CD14-positive monocyte (primary cell): ENCODE data around the gene NUS1. TPM values are rescaled to one million over a fixed set of nuclear protein-coding genes. Genes with fewer than 3 reads are reported as not detected.
A peak's percentile ranks its signal among the peaks of the same experiment; 100 is the strongest.
"Not testable (repeated sequence)": the region's sequence is repeated elsewhere in the genome, so short reads cannot be mapped to it uniquely, and the experiment has no call there.

Experiments used
- DNase-seq, 3 donors: peaks; one replicate each; pipeline ENCODE4 v3.0.0-alpha.2; 2011 to 2022
- H2AFZ ChIP-seq: 2 replicates; pipeline ENCODE4 v1.6.0; 2012; ENCODE audit warnings: mild to moderate bottlenecking, low read depth, low read length, inconsistent platforms; ENCODE audit not compliant: insufficient read depth, poor library complexity, severe bottlenecking
- H3K27ac ChIP-seq, 2 donors: 1 replicate in 1 of 2; 2 replicates in 1 of 2; pipeline ENCODE4 v1.5.1; 2012 to 2013; ENCODE audit warnings: low read length in 2 of 2, control low read depth in 1 of 2, inconsistent platforms in 1 of 2, low read depth in 1 of 2, mild to moderate bottlenecking in 1 of 2
- H3K27me3 ChIP-seq, 2 donors: one replicate each; pipeline versions ENCODE4 v1.6.0 to v1.6.1; 2011 to 2013; ENCODE audit warnings: low read length in 2 of 2; ENCODE audit not compliant: control insufficient read depth in 2 of 2, insufficient read depth in 2 of 2
- H3K36me3 ChIP-seq, 2 donors: replicated peaks in 1 of 2; 1 replicate in 1 of 2; 2 replicates in 1 of 2; pipeline versions ENCODE4 v1.5.1 to v1.6.1; 2012 to 2013; ENCODE audit warnings: low read length in 2 of 2, control low read depth in 1 of 2, inconsistent platforms in 1 of 2, mild to moderate bottlenecking in 1 of 2; ENCODE audit not compliant: insufficient read depth in 2 of 2, control insufficient read depth in 1 of 2
- H3K4me1 ChIP-seq, 2 donors: 1 replicate in 1 of 2; 2 replicates in 1 of 2; pipeline versions ENCODE4 v1.5.1 to v1.6.1; 2012 to 2013; ENCODE audit warnings: low read length in 2 of 2, control low read depth in 1 of 2, inconsistent platforms in 1 of 2, mild to moderate bottlenecking in 1 of 2, moderate library complexity in 1 of 2; ENCODE audit not compliant: insufficient read depth in 2 of 2, control insufficient read depth in 1 of 2
- H3K4me2 ChIP-seq: replicated peaks from 2 replicates; pipeline ENCODE3; 2012; ENCODE audit warnings: low read length, moderate library complexity, mild to moderate bottlenecking; ENCODE audit not compliant: poor library complexity, severe bottlenecking; ENCODE audit errors: extremely low read depth
- H3K4me3 ChIP-seq, 3 experiments: fragments of 200-600 bp in 1 of 3; sonication (generic) in 1 of 3; replicated peaks in 1 of 3; 1 replicate in 2 of 3; 2 replicates in 1 of 3; pipeline ENCODE4 v1.5.1; 2011 to 2013; ENCODE audit warnings: low read length in 3 of 3, mild to moderate bottlenecking in 3 of 3, control low read depth in 2 of 3, low read depth in 2 of 3, inconsistent platforms in 1 of 3, moderate library complexity in 1 of 3
- H3K79me2 ChIP-seq: 2 replicates; pipeline ENCODE4 v1.6.0; 2012; ENCODE audit warnings: mild to moderate bottlenecking, control low read depth, inconsistent platforms, low read length, moderate library complexity; ENCODE audit not compliant: insufficient read depth
- H3K9ac ChIP-seq: 2 replicates; pipeline ENCODE4 v1.6.0; 2017; ENCODE audit warnings: low read length, mild to moderate bottlenecking; ENCODE audit not compliant: insufficient read depth, poor library complexity, severe bottlenecking
- H3K9me3 ChIP-seq, 2 donors: replicated peaks in 1 of 2; 1 replicate in 1 of 2; 2 replicates in 1 of 2; pipeline versions ENCODE4 v1.5.1 to v1.6.1; 2012 to 2013; ENCODE audit warnings: low read length in 2 of 2, control low read depth in 1 of 2; ENCODE audit not compliant: control insufficient read depth in 1 of 2, insufficient read depth in 1 of 2
- H4K20me1 ChIP-seq: 2 replicates; pipeline ENCODE4 v1.6.0; 2012; ENCODE audit warnings: mild to moderate bottlenecking, low read length, control low read depth, moderate library complexity; ENCODE audit not compliant: insufficient read depth
- H3K27ac Mint-ChIP-seq, 7 donors: one replicate each; pipeline ENCODE4 v1.8.0; 2020; ENCODE audit warnings: mild to moderate bottlenecking in 7 of 7, mixed read lengths in 7 of 7, moderate library complexity in 6 of 7, inconsistent platforms in 2 of 7
- H3K27me3 Mint-ChIP-seq, 3 donors: one replicate each; pipeline ENCODE4 v1.8.0; 2021 to 2022; ENCODE audit warnings: low read depth in 3 of 3, mild to moderate bottlenecking in 3 of 3, mixed read lengths in 3 of 3, moderate library complexity in 3 of 3, inconsistent platforms in 1 of 3
- H3K36me3 Mint-ChIP-seq, 2 donors: one replicate each; pipeline ENCODE4 v1.8.0; 2020; ENCODE audit warnings: mixed read lengths in 2 of 2, inconsistent platforms in 1 of 2, mild to moderate bottlenecking in 1 of 2
- H3K4me1 Mint-ChIP-seq: one replicate; pipeline ENCODE4 v1.8.0; 2020; ENCODE audit warnings: mild to moderate bottlenecking, mixed read lengths
- H3K4me3 Mint-ChIP-seq, 2 donors: one replicate each; pipeline ENCODE4 v1.8.0; 2020; ENCODE audit warnings: mild to moderate bottlenecking in 2 of 2, mixed read lengths in 2 of 2, moderate library complexity in 1 of 2
- H3K9me3 Mint-ChIP-seq, 7 donors: one replicate each; pipeline ENCODE4 v1.8.0; 2020 to 2022; ENCODE audit warnings: mixed read lengths in 7 of 7, mild to moderate bottlenecking in 6 of 7, moderate library complexity in 6 of 7, inconsistent platforms in 2 of 7
- WGBS: methylation state at CpG from one replicate; pipeline ENCODE4 v1.1.5; 2013; ENCODE audit warnings: missing lambda C conversion rate; ENCODE audit not compliant: insufficient coverage; 5-methylcytosine and 5-hydroxymethylcytosine counted together
- intact Hi-C, 2 donors: fragments of 100-400 bp; cut with micrococcal nuclease; formaldehyde crosslinking; loops; one replicate each; pipeline versions ENCODE4 v1.15.0 to v1.15.1; 2023
- polyA plus RNA-seq, 3 donors: library from polyadenylated mRNA; depleted of rRNA in 1 of 3; unstranded in 2 of 3; stranded (reverse) in 1 of 3; fragments of 300-500 nt in 2 of 3; fragments of >200 nt in 1 of 3; fragmentation: Illumina TruSeq in 2 of 3; gene quantifications; 1 replicate in 2 of 3; 2 replicates in 1 of 3; pipeline ENCODE4 v1.2.3, GENCODE V29; 2012 to 2021
- TF ChIP-seq, protein P1 (sequence below): fragments of 200-600 bp; IDR thresholded peaks from one replicate; pipeline ENCODE4 v1.8.0; 2022; ENCODE audit warnings: antibody characterized with exemption, mild to moderate bottlenecking

Gene NUS1
- polyA plus RNA-seq, 3 donors = 8.7 to 16.8 (median 15.6) TPM

DNA sequence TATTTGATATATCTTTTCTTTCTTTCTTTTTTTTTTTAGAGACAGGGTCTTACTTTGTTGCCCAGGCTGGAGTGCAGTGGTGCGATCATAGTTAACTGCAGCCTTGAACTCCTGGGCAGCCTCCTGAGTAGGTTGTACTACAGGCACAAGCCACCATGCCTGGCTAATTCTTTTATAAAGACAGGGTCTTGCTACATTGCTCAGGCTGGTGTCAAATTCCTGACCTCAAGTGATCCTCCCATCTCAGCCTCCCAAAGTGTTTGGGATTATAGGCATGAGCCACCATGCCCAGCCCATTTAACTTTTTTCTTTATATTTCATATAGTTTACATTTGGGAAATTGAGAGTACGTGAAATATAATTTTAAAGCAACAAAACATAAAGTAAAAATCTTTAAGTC, 10.1 kb downstream of the NUS1 start:
- intact Hi-C loops = no loop called here
- no CpG with 5 or more reads among the region's 2 CpGs for WGBS
- peaks cover 88% of the 10 kb centered on the region for H4K20me1 ChIP-seq
- H3K79me2 ChIP-seq = peaks cover 99% of the 10 kb centered on the region
- H3K4me2 ChIP-seq = no peak overlapping the region
- H3K4me1 ChIP-seq = peaks cover 29 to 57% of the 10 kb centered on the region in 2 donors
- peaks cover 7 to 12% of the 10 kb centered on the region in 2 donors for H3K36me3 Mint-ChIP-seq
- no peaks in the 10 kb centered on the region for H3K9me3 Mint-ChIP-seq
- H3K27ac Mint-ChIP-seq = peak overlapping the region in 5 of 7 donors; percentile 18 to 89 (median 69)
- H3K9me3 ChIP-seq = no peaks in the 10 kb centered on the region
- no peaks in the 10 kb centered on the region for H3K27me3 ChIP-seq
- H3K27me3 Mint-ChIP-seq = no peaks in the 10 kb centered on the region
- H2AFZ ChIP-seq = no peak overlapping the region
- no peak overlapping the region for H3K27ac ChIP-seq
- no peak for DNase-seq
- H3K4me3 Mint-ChIP-seq = no peak overlapping the region
- no peak overlapping the region for H3K9ac ChIP-seq
- H3K4me3 ChIP-seq = no peak overlapping the region
- H3K36me3 ChIP-seq = peaks cover 0 to 5% of the 10 kb centered on the region in 2 donors
- TF ChIP-seq, protein P1, sequence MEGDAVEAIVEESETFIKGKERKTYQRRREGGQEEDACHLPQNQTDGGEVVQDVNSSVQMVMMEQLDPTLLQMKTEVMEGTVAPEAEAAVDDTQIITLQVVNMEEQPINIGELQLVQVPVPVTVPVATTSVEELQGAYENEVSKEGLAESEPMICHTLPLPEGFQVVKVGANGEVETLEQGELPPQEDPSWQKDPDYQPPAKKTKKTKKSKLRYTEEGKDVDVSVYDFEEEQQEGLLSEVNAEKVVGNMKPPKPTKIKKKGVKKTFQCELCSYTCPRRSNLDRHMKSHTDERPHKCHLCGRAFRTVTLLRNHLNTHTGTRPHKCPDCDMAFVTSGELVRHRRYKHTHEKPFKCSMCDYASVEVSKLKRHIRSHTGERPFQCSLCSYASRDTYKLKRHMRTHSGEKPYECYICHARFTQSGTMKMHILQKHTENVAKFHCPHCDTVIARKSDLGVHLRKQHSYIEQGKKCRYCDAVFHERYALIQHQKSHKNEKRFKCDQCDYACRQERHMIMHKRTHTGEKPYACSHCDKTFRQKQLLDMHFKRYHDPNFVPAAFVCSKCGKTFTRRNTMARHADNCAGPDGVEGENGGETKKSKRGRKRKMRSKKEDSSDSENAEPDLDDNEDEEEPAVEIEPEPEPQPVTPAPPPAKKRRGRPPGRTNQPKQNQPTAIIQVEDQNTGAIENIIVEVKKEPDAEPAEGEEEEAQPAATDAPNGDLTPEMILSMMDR = no peak
- H3K4me1 Mint-ChIP-seq = peaks cover 62% of the 10 kb centered on the region

- Histone ChIP-seq H3K79me2 (peaks cover 91% of the 10 kb centered on the region), H4K20me1 (peaks cover 81% of the 10 kb centered on the region), H3K27ac (peak overlapping the region in 1 of 2 donors; percentile 50), H3K4me3 (no peak overlapping the region), H3K9ac (no peak overlapping the region), H3K4me2 (no peak overlapping the region), H2AFZ (no peak overlapping the region), H3K27me3 (no peaks in the 10 kb centered on the region), H3K9me3 (no peaks in the 10 kb centered on the region), H3K4me1 (peaks cover 17 to 44% of the 10 kb centered on the region in 2 donors), H3K36me3 (peaks cover 0 to 5% of the 10 kb centered on the region in 2 donors)
- TF ChIP-seq, protein P1 = no peak
- no peaks in the 10 kb centered on the region for H3K9me3 Mint-ChIP-seq
- intact Hi-C loops = no loop called here
- DNase-seq = no peak
- H3K4me1 Mint-ChIP-seq = peaks cover 54% of the 10 kb centered on the region
- no peaks in the 10 kb centered on the region for H3K27me3 Mint-ChIP-seq
- peaks cover 7 to 15% of the 10 kb centered on the region in 2 donors for H3K36me3 Mint-ChIP-seq
- H3K4me3 Mint-ChIP-seq = no peak overlapping the region
- WGBS = 100% methylated on average over 1 of the region's 1 CpG
- peak overlapping the region in 4 of 7 donors; percentile 7 to 74 (median 26) for H3K27ac Mint-ChIP-seq
Measured at GRCh38 chr6:117687021-117687648, 11.9 kb downstream of the NUS1 start.

- H4K20me1 ChIP-seq = peaks cover 65% of the 10 kb centered on the region
Measured at GRCh38 chr6:117689584-117689983, 14.3 kb downstream of the NUS1 start.

More at GRCh38 chr6:117689584-117689983, 14.3 kb downstream of the NUS1 start:
- H3K27me3 Mint-ChIP-seq, H3K9ac ChIP-seq, H3K9me3 Mint-ChIP-seq, H3K9me3 ChIP-seq, intact Hi-C loops, H3K4me3 Mint-ChIP-seq, H3K27ac Mint-ChIP-seq, H2AFZ ChIP-seq, H3K4me2 ChIP-seq, H3K27ac ChIP-seq, H3K27me3 ChIP-seq, DNase-seq, H3K4me3 ChIP-seq: not testable (repeated sequence)
- Mint-ChIP-seq H3K36me3 (peaks cover 21 to 32% of the 10 kb centered on the region in 2 donors), H3K4me1 (peaks cover 40% of the 10 kb centered on the region)
- H3K36me3 ChIP-seq = peaks cover 14 to 23% of the 10 kb centered on the region in 2 donors
- H3K4me1 ChIP-seq = peaks cover 12 to 34% of the 10 kb centered on the region in 2 donors
- peaks cover 76% of the 10 kb centered on the region for H3K79me2 ChIP-seq
- 97% methylated on average over 4 of the region's 4 CpGs for WGBS
